HUDEP-2 (cell line): ENCODE results near the gene SIK1.
"Not testable (repeated sequence)": the region's sequence is repeated elsewhere in the genome, so short reads cannot be mapped to it uniquely, and the experiment has no call there.

Source experiments
- DNase-seq, 76 experiments: peaks; one replicate each; lab custom pipeline; 2025; ENCODE audit not compliant: unreplicated experiment in 76 of 76; lab: John Stamatoyannopoulos, UW

The SIK1 gene

GRCh38 chr21:43440835-43441727 lies 14.2 kb upstream of the SIK1 start:
- DNase-seq: not testable (repeated sequence)

DNA sequence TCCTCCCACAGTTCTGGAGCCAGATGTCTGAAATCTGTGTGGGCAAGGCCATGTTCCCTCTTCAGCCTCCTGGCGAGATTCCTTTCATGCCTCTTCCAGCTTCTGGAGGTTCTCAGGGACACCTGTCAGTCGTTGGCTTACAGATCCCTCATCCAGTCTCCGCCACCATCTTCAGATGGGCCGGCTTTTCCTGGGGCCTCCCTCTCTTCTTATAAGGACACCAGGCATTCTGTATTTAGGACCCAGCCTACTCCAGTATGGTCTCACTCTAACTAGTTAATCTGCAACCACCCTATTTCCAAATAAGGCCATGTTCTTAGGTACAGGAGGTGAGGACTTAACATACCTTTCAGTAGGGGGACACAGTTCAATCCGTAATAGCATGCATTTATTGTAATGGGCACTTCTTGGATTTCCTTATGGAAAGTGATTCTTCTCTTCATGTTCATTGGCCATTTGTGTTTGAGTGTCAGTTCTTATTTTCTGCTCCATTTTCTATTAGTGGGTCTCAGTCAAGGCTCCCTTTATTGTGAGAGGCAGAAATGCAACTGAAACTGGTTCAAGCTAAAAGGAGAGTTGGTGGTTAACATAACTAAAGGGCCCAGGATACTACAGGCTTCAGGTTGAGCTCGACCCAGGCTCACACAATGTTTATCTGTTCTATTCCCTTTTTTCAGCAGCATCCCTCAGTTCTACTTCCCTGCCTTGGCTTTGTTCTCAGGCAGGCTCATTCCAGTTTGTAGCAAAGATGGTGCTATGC lies 12.6 kb upstream of the SIK1 start:
- not testable (repeated sequence) for DNase-seq

DNA sequence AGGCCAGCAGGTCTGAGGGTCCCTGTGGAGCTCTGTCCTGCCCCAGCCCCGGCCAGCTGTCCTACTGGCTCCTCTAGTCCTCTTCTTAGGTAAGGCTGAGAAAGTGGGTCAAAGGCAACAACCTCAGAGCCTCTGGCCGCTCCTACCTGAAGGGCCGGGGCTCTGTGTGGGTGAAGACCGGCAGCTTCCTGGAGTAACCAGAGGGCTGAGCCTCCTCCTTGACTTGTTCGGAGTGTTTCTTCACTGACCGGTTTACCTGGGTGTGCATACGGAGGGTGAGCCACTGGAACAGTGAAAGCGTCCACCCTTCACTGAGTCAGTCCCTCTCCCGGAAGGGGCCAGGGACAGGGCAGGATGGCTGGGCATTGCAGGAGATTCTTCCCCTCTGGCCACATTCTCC lies 9.3 kb upstream of the SIK1 start:
- DNase-seq: not testable (repeated sequence)

DNA sequence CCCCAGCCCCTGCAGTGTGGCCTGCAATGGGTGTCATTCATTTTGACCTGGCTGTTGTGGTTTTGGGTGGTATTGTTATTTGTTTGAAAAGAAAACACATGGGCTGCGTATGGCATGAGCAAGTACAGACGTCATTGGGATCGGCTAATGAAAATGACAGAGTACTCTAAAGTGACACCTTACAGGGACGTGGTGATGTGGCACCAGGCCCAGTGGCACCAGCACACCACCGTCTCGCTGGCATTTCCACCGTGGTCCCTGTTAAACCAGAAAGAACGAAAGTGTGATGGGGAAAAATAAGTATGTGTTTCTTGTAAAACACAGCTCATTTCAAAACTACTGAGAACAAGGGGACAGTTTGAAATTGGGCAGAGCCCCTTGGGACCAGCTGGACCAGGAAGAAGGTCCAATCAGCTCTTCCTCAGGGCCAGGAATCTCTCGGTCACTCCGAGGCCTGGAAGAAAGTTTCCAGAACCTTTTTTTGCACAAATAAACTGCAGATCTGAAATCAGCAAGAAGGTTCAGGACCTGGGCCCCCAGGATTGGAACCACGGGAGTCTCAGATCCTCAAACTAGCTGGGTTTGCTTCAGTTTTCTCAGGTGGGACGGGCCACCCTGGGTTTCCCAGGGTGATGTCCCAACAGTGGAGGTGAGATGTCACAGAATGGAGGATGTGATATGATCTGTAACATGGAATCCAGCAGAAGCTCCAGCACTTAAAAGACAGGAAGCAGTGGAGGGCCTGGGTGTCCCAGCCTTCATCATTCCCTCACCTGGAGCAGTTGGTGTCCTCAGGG lies 6.6 kb upstream of the SIK1 start:
- not testable (repeated sequence) for DNase-seq

GRCh38 chr21:43430830-43431416 lies 4.0 kb upstream of the SIK1 start:
- DNase-seq: not testable (repeated sequence)

DNA sequence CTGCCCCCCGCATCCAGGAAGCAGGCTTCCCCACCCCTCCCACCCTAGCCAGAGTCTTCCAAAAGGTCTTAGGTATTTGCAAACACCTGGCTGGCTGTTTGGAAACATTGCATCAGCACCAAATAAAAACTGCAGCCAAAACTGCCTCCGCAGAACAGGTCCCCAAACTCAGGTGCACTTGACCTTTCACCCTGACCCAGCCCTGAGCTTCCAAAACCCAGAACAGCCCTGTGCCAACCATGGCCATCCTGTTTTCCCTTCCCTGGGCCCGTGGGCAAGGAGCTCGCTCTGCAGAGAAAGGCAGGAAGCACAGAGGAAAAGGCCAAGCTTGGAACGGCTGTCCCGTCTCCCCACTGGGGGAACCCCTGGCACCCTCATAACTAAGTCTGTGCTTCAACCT lies 2.0 kb upstream of the SIK1 start:
- DNase-seq: not testable (repeated sequence)

DNA sequence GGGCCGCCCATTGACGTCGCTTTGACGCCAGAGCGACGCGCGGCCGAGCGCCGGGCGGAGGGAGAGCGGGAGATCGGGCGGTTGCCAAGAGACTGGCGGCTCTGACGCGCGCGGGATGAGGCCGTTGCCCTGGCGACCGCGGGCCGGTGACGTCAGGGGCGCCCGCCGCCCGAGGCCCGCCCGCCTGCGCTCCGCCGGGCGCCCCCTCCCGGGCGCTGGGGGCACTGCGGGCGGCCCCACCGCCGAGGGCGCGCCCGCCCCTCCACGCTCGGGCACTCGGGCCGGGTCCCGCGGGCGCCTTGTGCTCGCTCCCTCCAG lies 270 bp upstream of the SIK1 start:
- DNase-seq: not testable (repeated sequence)

DNA sequence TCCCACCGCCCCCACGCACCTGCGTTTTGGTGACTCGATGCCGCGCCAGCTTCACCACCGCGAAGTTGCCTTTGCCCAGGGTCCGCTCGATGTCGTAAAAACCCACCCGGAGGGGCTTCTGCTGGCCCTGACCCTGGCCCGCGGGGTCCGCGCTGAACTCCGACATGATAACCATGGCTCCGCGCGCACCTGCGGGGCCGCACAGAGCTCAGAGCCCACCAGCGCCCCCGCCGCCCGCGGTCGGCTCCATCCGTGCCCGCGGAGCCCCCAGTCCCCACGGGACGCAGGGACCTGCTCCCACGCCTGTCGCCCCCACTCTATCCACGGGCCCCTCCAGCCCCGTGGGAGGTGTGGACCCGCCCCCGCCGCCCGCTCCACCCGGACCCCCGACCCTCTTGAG lies 927 bp downstream of the SIK1 start:
- DNase-seq: not testable (repeated sequence)

- not testable (repeated sequence) for DNase-seq
These were observed 7.5 kb downstream of the SIK1 start for GRCh38 chr21:43419475-43419874.

DNA sequence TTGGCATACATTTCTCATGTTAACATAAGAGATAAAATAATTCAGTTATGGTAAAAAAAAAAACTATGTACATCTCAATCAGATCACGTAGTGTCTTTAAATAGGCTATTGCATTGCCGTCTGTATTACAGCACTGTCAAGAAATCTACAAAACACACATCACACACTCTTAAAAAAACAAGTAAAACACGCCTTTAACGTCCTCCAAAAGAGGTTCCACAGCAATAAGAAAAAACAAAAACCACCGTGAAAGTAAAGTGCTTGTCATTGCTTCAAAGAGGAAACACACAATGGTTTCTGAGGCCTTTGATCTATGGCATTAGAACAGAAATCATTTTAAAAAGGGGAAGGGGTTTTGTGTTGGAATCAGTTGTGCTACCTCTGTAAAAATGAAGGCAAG lies 12.4 kb downstream of the SIK1 start:
- not testable (repeated sequence) for DNase-seq

GRCh38 chr21:43412020-43412788 lies 14.7 kb downstream of the SIK1 start:
- DNase-seq: not testable (repeated sequence)

DNA sequence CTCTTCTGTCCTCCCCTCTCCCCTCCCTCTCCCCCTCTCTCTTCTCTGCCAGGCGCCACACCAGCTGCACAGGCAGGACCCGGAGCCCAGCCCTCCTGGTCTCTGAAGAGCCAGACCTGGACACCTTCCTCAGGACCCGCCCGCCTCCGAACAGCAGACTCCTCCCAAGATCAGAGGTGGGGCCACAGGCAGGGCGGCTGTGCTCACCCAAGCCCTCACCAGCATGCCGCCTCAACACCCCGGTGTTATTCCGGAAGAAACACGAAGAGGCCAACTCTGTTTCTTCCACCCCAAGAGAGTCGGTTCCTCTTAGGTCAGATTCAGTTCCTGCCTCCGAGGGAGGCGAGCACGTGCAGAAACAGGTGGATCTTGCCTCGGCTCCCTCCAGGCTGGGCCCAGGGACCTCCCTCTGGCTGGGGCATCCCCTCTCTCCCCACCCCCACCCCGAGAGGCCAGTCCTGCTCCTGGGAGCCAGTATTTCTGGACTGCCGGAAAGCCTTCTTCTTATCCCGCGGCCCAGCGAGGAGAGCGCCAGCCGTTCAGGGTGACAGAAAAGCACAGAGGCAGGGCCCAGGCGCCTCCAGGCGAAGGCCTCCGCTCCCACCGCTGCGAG lies 16.4 kb downstream of the SIK1 start:
- not testable (repeated sequence) for DNase-seq

DNA sequence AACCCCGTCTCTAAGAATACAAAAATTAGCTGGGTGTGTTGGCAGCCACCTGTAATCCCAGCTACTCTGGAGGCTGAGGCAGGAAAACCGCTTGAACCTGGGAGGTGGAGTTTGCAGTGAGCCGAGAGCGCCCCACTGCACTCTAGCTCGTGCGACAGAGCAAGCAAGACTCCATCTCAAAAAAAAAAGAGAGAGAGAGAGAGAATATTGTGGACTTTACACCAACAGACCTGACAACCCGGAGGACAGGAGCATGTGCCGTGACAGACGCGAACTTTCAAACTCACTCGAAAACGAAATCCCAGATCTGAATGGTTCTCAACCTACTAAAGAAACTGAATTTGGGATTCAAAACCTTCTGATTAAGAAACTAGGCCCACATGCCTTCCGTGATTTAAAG lies 19.8 kb downstream of the SIK1 start:
- DNase-seq: not testable (repeated sequence)

DNA sequence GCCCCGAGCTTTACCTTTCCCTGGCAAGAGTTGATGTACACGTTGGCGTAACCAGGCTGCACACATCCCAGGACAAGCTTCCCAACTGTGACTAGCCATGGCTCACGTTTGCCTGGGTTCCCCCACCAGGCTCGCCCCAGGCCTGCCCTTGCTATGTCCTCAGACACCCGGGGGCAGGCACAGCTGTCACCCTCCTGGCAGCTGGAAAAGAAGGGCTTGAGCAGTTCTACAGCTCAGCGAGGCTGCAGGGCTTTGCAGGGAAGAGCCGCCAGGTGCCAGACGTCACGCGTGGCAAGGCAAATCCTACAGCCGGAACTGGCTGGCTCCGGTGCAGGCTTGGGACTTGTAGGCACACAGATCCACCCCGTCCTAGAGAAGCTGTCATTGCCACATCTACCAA lies 22.5 kb downstream of the SIK1 start:
- not testable (repeated sequence) for DNase-seq

DNA sequence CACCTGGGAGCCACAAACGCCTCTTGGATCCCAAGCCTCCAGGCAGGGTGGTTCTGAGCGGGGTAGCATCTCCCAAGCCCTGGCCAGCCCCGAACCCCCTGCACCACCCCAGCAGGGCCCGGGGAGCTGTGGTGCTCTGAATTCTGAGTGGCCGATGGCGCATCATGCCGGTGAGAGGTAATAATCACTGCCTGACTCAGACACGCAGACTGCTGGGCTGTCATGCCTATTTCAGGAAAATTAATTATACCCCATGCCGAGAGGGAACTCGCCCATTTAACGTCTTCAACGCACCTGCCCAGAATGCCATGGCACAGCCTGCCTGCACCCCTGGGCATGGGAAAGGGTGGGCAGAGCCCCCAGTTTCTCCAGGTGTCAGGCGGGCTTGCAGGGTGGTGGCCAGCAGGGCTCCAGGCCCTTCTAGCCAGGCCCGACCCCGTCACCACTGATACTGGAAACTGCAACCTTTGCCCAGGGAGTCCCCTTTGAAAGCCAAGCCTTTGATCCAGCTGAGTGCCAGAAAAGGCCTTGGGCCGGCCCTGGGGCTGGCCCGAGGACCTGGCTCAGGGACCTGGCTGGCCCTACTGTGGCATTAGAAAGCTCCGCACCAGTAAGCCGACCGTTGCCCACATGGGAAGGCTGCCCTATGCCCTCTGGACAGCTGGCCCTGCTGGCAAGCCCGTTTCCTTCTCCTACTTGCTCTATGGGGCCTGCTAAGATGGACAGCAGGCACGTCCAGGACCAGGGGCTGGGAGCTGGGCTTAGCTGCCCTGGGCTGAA lies 23.1 kb downstream of the SIK1 start:
- not testable (repeated sequence) for DNase-seq

DNA sequence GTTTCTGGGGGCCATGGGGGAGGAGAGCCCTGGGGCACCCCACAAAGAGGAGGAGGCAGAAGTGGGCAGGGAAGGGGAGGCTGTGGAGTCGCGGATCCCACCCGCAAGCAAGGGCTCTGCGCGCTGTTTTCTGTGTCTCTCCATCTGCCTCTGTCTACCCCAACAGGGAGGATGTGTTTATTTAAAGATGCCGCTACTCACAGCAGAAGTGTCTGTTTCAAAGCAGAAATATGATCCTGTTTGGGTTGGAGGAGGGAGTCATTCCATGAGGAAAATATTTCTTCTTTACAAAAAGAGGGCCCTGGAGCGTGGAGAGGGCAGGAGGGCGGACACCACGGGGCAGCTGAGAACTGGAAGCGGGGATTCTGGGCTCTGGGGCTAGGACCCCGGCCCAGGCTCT lies 25.8 kb downstream of the SIK1 start:
- DNase-seq: not testable (repeated sequence)

DNA sequence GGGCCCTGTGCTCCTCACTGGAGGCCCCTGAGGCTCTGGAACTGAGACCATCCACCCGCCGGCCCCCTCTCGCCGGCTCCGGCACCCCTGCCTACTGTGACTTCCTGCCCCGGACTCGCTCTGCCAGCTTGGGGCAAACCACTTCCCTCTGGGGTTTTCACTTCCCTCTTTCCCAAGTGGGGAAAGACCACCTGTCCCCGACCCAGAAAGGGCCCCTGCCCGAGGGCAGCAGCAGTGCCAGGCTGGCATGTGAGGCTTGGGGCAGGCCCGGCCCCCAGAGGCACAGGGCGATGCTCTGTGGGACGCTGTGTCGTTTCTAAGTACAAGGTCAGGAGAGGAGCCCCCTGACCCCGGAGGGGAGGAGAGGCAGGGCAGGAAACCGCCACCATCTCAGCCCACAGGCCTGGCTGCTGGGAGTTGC lies 27.3 kb downstream of the SIK1 start:
- not testable (repeated sequence) for DNase-seq

GRCh38 chr21:43399136-43399535 lies 27.8 kb downstream of the SIK1 start:
- DNase-seq: not testable (repeated sequence)

GRCh38 chr21:43398533-43398932 lies 28.4 kb downstream of the SIK1 start:
- not testable (repeated sequence) for DNase-seq
